Calu3 (cell line): Measurements from ENCODE around the gene RALA. TPM values are rescaled to one million over a fixed set of nuclear protein-coding genes. Genes with fewer than 3 reads are reported as not detected.

ENCODE experiments used
- BruUV-seq: library from RNA; stranded (reverse); fragments of 400-500 nt; replicated peaks from 2 replicates; lab custom pipeline; 2021; lab: Mats Ljungman, UMichigan
- CTCF ChIA-PET: fragments of 300-600 bp; sonication (Branson Sonifier 250); formaldehyde crosslinking; loops from one replicate; lab custom pipeline; 2022; ENCODE audit warnings: antibody characterized with exemption; lab: Charles Lee
- DNase-seq: peaks from one replicate; pipeline ENCODE4 v3.0.0; 2022
- H3K27ac Mint-ChIP-seq: one replicate; pipeline ENCODE4 v1.8.0; 2022; ENCODE audit warnings: mixed read lengths; ENCODE audit not compliant: unreplicated experiment
- H3K27me3 Mint-ChIP-seq: one replicate; pipeline ENCODE4 v1.8.0; 2022; ENCODE audit warnings: mixed read lengths; ENCODE audit not compliant: unreplicated experiment
- H3K36me3 Mint-ChIP-seq: one replicate; pipeline ENCODE4 v1.8.0; 2022; ENCODE audit warnings: mild to moderate bottlenecking, moderate library complexity, mixed read lengths; ENCODE audit not compliant: insufficient read depth, unreplicated experiment
- H3K4me1 Mint-ChIP-seq: one replicate; pipeline ENCODE4 v1.8.0; 2022; ENCODE audit warnings: mild to moderate bottlenecking, low read depth, mixed read lengths; ENCODE audit not compliant: unreplicated experiment
- H3K4me3 Mint-ChIP-seq: one replicate; pipeline ENCODE4 v1.8.0; 2022; ENCODE audit warnings: mild to moderate bottlenecking, low read depth, moderate library complexity, mixed read lengths; ENCODE audit not compliant: unreplicated experiment
- H3K9me3 Mint-ChIP-seq: one replicate; pipeline ENCODE4 v1.8.0; 2022; ENCODE audit warnings: low read depth, mixed read lengths; ENCODE audit not compliant: unreplicated experiment
- intact Hi-C: fragments of 100-400 bp; cut with micrococcal nuclease; formaldehyde crosslinking; loops from one replicate; pipeline ENCODE4 v1.10.0; 2022; ENCODE audit not compliant: unreplicated experiment
- total RNA-seq: library from RNA; stranded (reverse); gene quantifications from 2 replicates; pipeline ENCODE4 v1.2.3, GENCODE V29; 2022
- TF ChIP-seq, protein P1 (sequence below): fragments of 200-600 bp; IDR thresholded peaks from one replicate; pipeline ENCODE4 v1.8.0; 2022; ENCODE audit warnings: antibody characterized with exemption; ENCODE audit not compliant: unreplicated experiment

RALA gene
- total RNA-seq, 1 experiment from 2014 or later, result 64.8 TPM

DNA sequence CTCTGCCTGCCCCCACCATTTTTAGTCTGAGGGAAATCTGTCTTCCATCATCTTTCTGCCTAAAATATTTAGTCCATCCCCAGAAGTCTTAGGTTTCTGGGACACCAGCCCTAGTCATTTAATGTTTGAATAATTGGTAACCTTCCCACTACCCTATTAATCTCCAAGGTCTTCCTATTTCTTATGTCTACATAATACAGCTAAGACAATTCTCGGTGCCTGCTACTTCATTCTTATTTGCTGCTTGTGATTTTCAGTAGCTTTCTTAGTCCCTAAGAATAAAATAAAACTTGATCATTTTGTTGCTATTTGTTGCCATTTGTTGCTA lies 11.1 kb downstream of the RALA start:
- no peak overlapping the region for H3K27ac Mint-ChIP-seq
- CTCF ChIA-PET, result no interaction called here
- DNase-seq, result no peak
- no peaks in the 10 kb centered on the region for H3K27me3 Mint-ChIP-seq
- peaks cover 21% of the 10 kb centered on the region for H3K4me1 Mint-ChIP-seq
- no TSS peak for BruUV-seq
- peak overlapping the region; percentile 0 for H3K4me3 Mint-ChIP-seq
- no peaks in the 10 kb centered on the region for H3K9me3 Mint-ChIP-seq
- intact Hi-C loops, result no loop called here
- TF ChIP-seq, protein P1, sequence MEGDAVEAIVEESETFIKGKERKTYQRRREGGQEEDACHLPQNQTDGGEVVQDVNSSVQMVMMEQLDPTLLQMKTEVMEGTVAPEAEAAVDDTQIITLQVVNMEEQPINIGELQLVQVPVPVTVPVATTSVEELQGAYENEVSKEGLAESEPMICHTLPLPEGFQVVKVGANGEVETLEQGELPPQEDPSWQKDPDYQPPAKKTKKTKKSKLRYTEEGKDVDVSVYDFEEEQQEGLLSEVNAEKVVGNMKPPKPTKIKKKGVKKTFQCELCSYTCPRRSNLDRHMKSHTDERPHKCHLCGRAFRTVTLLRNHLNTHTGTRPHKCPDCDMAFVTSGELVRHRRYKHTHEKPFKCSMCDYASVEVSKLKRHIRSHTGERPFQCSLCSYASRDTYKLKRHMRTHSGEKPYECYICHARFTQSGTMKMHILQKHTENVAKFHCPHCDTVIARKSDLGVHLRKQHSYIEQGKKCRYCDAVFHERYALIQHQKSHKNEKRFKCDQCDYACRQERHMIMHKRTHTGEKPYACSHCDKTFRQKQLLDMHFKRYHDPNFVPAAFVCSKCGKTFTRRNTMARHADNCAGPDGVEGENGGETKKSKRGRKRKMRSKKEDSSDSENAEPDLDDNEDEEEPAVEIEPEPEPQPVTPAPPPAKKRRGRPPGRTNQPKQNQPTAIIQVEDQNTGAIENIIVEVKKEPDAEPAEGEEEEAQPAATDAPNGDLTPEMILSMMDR, result no peak
- H3K36me3 Mint-ChIP-seq, result peaks cover 22% of the 10 kb centered on the region

DNA sequence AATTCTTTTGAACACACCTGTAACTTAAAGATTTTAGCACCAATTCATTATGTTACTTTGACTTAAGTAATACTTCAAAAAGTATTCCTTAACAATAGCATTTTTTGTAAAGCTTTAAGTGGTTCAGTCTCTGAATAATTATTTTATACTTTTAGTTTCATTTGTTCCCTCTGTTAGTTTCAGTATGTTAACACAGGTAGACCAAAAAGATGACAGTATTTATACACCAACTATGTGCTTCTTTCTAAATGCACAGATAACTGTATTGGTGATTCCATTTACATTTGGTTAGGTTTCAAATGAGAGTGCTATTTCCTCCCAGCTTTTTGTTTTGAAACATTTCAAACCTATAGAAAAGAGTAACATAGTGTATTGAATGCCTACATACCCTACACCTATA lies 14.0 kb downstream of the RALA start:
- BruUV-seq, result no TSS peak
- no peaks in the 10 kb centered on the region for H3K9me3 Mint-ChIP-seq
- peaks cover 29% of the 10 kb centered on the region for H3K4me1 Mint-ChIP-seq
- no peak for DNase-seq
- H3K4me3 Mint-ChIP-seq, result no peak overlapping the region
- peaks cover 6% of the 10 kb centered on the region for H3K36me3 Mint-ChIP-seq
- H3K27ac Mint-ChIP-seq, result no peak overlapping the region
- intact Hi-C loops, result no loop called here
- TF ChIP-seq, protein P1, result no peak
- no peaks in the 10 kb centered on the region for H3K27me3 Mint-ChIP-seq
- CTCF ChIA-PET, result interaction anchor here (0.6 to 1.4 kb wide), 2 partner anchors 12 to 57 kb away, joined by 3 to 4 read pairs; no protein-coding TSS in a partner anchor

DNA sequence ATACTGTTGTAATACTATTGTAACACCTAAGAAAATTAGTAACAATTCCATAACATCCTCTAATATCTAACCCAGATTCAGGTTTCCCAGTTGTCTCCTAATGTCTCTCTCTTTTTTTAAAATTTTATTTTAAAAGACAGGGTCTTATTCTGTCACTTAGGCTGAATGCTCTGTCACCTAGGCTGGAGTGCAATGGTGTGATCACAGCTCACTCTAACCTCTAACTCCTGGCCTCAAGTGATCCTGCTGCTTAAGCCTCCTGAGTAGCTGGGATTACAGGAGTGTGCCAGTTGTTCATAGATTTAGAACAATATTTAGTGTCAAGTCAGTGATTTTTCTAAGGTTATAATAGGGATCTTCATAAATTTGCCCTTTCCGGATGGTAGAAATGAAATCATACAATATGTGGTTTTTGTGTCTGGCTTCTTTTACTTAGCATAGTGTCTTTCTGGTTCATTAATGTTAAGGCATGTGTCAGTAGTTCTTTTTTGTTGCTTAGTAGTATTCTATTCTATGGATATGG lies 14.7 kb downstream of the RALA start:
- Mint-ChIP-seq H3K4me1 (peaks cover 32% of the 10 kb centered on the region), H3K9me3 (no peaks in the 10 kb centered on the region), H3K36me3 (peaks cover 6% of the 10 kb centered on the region), H3K27ac (no peak overlapping the region), H3K4me3 (no peak overlapping the region), H3K27me3 (no peaks in the 10 kb centered on the region)
- intact Hi-C loops, result no loop called here
- BruUV-seq, result no TSS peak
- CTCF ChIA-PET, result interaction anchor here (0.6 to 1.4 kb wide), 2 partner anchors 12 to 58 kb away, joined by 3 to 4 read pairs; no protein-coding TSS in a partner anchor
- TF ChIP-seq, protein P1, result no peak
- DNase-seq, result no peak

DNA sequence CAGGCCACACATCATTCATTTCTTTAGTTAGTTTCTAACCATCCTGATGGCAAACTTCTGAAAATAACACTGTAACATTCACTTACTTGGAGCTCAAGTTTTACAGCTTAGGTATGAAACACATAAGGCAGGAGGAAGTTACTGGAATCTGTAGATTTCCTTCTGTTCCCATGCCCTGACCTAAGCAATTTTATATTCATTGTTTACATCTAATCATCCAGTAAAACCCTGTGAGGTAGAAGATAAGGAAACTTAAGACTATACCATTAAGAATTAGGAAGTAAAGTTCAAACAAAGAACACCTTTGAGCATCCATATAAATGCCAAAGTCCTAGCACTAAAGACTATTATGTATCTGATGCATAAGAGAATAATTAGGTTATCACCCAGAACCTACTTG lies 19.5 kb downstream of the RALA start:
- TF ChIP-seq, protein P1, result no peak
- Mint-ChIP-seq H3K27me3 (no peaks in the 10 kb centered on the region), H3K4me1 (peaks cover 24% of the 10 kb centered on the region), H3K4me3 (no peak overlapping the region), H3K9me3 (no peaks in the 10 kb centered on the region), H3K36me3 (peaks cover 4% of the 10 kb centered on the region), H3K27ac (no peak overlapping the region)
- intact Hi-C loops, result no loop called here
- CTCF ChIA-PET, result no interaction called here
- no TSS peak for BruUV-seq
- no peak for DNase-seq
